IMR-90 (cell line): ENCODE results near the gene GRK5. TPM values are rescaled to one million over a fixed set of nuclear protein-coding genes. Genes with fewer than 3 reads are reported as not detected.

Source experiments
- ATAC-seq: fragments of 200-7000 bp; cut with Tn5 transposase; 2 replicates; pipeline ENCODE4 v1.9.1; 2020; ENCODE audit warnings: low read depth, mild to moderate bottlenecking, moderate library complexity
- BruUV-seq: library from RNA; stranded (reverse); fragments of 400-500 nt; replicated peaks from 2 replicates; lab custom pipeline; 2021; lab: Mats Ljungman, UMichigan
- CTCF ChIA-PET: fragments of 300-600 bp; formaldehyde crosslinking; extraction: SDS; loops from one replicate; lab custom pipeline; 2021; ENCODE audit warnings: antibody characterized with exemption; lab: Yijun Ruan, JAX
- POLR2A ChIA-PET: fragments of 300-600 bp; sonication (Branson Sonifier 250); formaldehyde crosslinking; loops from one replicate; lab custom pipeline; 2022; ENCODE audit warnings: antibody characterized with exemption; ENCODE audit not compliant: unreplicated experiment; lab: Charles Lee
- DNase-seq: peaks from one replicate; pipeline ENCODE4 v3.0.0; 2013
- H2AFZ ChIP-seq: replicated peaks from 2 replicates; pipeline ENCODE3; 2013; ENCODE audit warnings: low read length, mild to moderate bottlenecking; ENCODE audit not compliant: poor library complexity
- H2AK5ac ChIP-seq: 2 replicates; pipeline ENCODE4 v1.6.1; 2013; ENCODE audit warnings: low read depth, low read length, inconsistent platforms
- H2AK9ac ChIP-seq: replicated peaks from 2 replicates; pipeline ENCODE3; 2013; ENCODE audit warnings: mild to moderate bottlenecking, low read depth, low read length, moderate library complexity; ENCODE audit not compliant: poor library complexity
- H2BK120ac ChIP-seq: 2 replicates; pipeline ENCODE4 v1.6.1; 2013; ENCODE audit warnings: low read depth, low read length, inconsistent platforms
- H2BK15ac ChIP-seq: 3 replicates; pipeline ENCODE4 v1.6.1; 2013; ENCODE audit warnings: low read depth, low read length, inconsistent platforms
- H2BK20ac ChIP-seq: 2 replicates; pipeline ENCODE4 v1.6.1; 2013; ENCODE audit warnings: low read depth, mild to moderate bottlenecking, inconsistent platforms, low read length, moderate library complexity
- H2BK5ac ChIP-seq: 2 replicates; pipeline ENCODE4 v1.6.1; 2013; ENCODE audit warnings: mild to moderate bottlenecking, low read depth, low read length, inconsistent platforms; ENCODE audit not compliant: poor library complexity, severe bottlenecking
- H3K14ac ChIP-seq: replicated peaks from 2 replicates; pipeline ENCODE4 v1.6.1; 2013; ENCODE audit warnings: low read depth, low read length, inconsistent platforms
- H3K18ac ChIP-seq: 2 replicates; pipeline ENCODE4 v1.6.1; 2013; ENCODE audit warnings: low read depth, low read length, control low read depth
- H3K23ac ChIP-seq: 2 replicates; pipeline ENCODE4 v1.6.1; 2013; ENCODE audit warnings: low read depth, low read length, inconsistent platforms
- H3K27ac ChIP-seq: 2 replicates; pipeline ENCODE4 v1.5.1; 2013; ENCODE audit warnings: mild to moderate bottlenecking, control low read depth, low read length; ENCODE audit not compliant: insufficient read depth
- H3K27me3 ChIP-seq: 2 replicates; pipeline ENCODE4 v1.6.1; 2013; ENCODE audit warnings: low read length; ENCODE audit not compliant: control insufficient read depth, insufficient read depth
- H3K36me3 ChIP-seq: 2 replicates; pipeline ENCODE4 v1.6.1; 2013; ENCODE audit warnings: low read length, mixed read lengths; ENCODE audit not compliant: control insufficient read depth, insufficient read depth
- H3K4ac ChIP-seq: 2 replicates; pipeline ENCODE4 v1.6.1; 2013; ENCODE audit warnings: low read depth, low read length, inconsistent platforms
- H3K4me1 ChIP-seq: 2 replicates; pipeline ENCODE4 v1.6.1; 2013; ENCODE audit warnings: low read length, mixed read lengths; ENCODE audit not compliant: control insufficient read depth, insufficient read depth
- H3K4me2 ChIP-seq: 2 replicates; pipeline ENCODE4 v1.6.1; 2013; ENCODE audit warnings: low read depth, mild to moderate bottlenecking, control low read depth, low read length, moderate library complexity
- H3K4me3 ChIP-seq: 2 replicates; pipeline ENCODE4 v1.5.1; 2013; ENCODE audit warnings: low read depth, mild to moderate bottlenecking, control low read depth, low read length, moderate library complexity; ENCODE audit not compliant: insufficient read depth
- H3K56ac ChIP-seq: 2 replicates; pipeline ENCODE4 v1.6.1; 2013; ENCODE audit warnings: low read length, inconsistent platforms; ENCODE audit not compliant: insufficient read depth; ENCODE audit errors: extremely low read depth
- H3K79me1 ChIP-seq, 2 experiments: 2 replicates each; pipeline ENCODE4 v1.6.1; 2013; ENCODE audit warnings: low read length in 2 of 2, inconsistent platforms in 1 of 2, low read depth in 1 of 2
- H3K9ac ChIP-seq: 2 replicates; pipeline ENCODE4 v1.6.1; 2013; ENCODE audit warnings: low read depth, low read length, control low read depth
- H3K9me1 ChIP-seq: 2 replicates; pipeline ENCODE4 v1.6.1; 2013; ENCODE audit warnings: low read length, inconsistent platforms; ENCODE audit not compliant: insufficient read depth
- H3K9me3 ChIP-seq: 2 replicates; pipeline ENCODE4 v1.6.1; 2013; ENCODE audit warnings: low read length; ENCODE audit not compliant: control insufficient read depth, insufficient read depth
- H4K20me1 ChIP-seq: 2 replicates; pipeline ENCODE4 v1.6.1; 2013; ENCODE audit warnings: low read length, inconsistent platforms; ENCODE audit not compliant: insufficient read depth
- H4K5ac ChIP-seq: 2 replicates; pipeline ENCODE4 v1.6.1; 2013; ENCODE audit warnings: mild to moderate bottlenecking, low read depth, low read length, control low read depth
- H4K8ac ChIP-seq, 2 experiments: 2 replicates each; pipeline ENCODE4 v1.6.1; 2013; ENCODE audit warnings: low read depth in 2 of 2, low read length in 2 of 2, control low read depth in 1 of 2, inconsistent platforms in 1 of 2
- H4K91ac ChIP-seq: 2 replicates; pipeline ENCODE4 v1.6.1; 2013; ENCODE audit warnings: low read depth, low read length, inconsistent platforms; ENCODE audit not compliant: insufficient read depth
- BHLHE40 ChIP-seq: fragments of 150-350 bp; IDR thresholded peaks from 2 replicates; pipeline ENCODE4 v1.6.1; 2016; ENCODE audit warnings: mild to moderate bottlenecking, low read depth, low read length
- CHD1 ChIP-seq: IDR thresholded peaks from 2 replicates; pipeline ENCODE4 v1.6.1; 2012; ENCODE audit warnings: low read depth, low read length, improper control_type of control experiment
- FOS ChIP-seq: fragments of 150-350 bp; IDR thresholded peaks from 2 replicates; pipeline ENCODE4 v1.6.1; 2016; ENCODE audit warnings: low read depth, low read length
- MAFK ChIP-seq: IDR thresholded peaks from 2 replicates; pipeline ENCODE4 v1.6.1; 2012; ENCODE audit warnings: low read depth, low read length, improper control_type of control experiment
- MAZ ChIP-seq: IDR thresholded peaks from 2 replicates; pipeline ENCODE4 v1.6.1; 2012; ENCODE audit warnings: low read depth, mild to moderate bottlenecking, low read length, improper control_type of control experiment, moderate library complexity, borderline replicate concordance
- MXI1 ChIP-seq: IDR thresholded peaks from 2 replicates; pipeline ENCODE4 v1.6.1; 2012; ENCODE audit warnings: low read depth, mild to moderate bottlenecking, low read length, moderate library complexity, borderline replicate concordance
- NFE2L2 ChIP-seq: fragments of 150-350 bp; IDR thresholded peaks from 2 replicates; pipeline ENCODE4 v1.6.1; 2016; ENCODE audit warnings: low read depth, mild to moderate bottlenecking, low read length
- POLR2A ChIP-seq: IDR thresholded peaks from 2 replicates; pipeline ENCODE4 v1.6.1; 2012; ENCODE audit warnings: mild to moderate bottlenecking, low read depth, low read length
- RAD21 ChIP-seq: IDR thresholded peaks from 2 replicates; pipeline ENCODE4 v1.6.1; 2012; ENCODE audit warnings: low read length, improper control_type of control experiment
- RCOR1 ChIP-seq: IDR thresholded peaks from 2 replicates; pipeline ENCODE4 v1.6.1; 2012; ENCODE audit warnings: mild to moderate bottlenecking, low read length, improper control_type of control experiment; ENCODE audit not compliant: insufficient replicate concordance
- RFX5 ChIP-seq: IDR thresholded peaks from 2 replicates; pipeline ENCODE4 v1.8.0; 2012; ENCODE audit warnings: low read depth, mild to moderate bottlenecking, low read length, moderate library complexity
- SMC3 ChIP-seq: fragments of 150-350 bp; IDR thresholded peaks from 2 replicates; pipeline ENCODE4 v1.6.1; 2016; ENCODE audit warnings: low read depth, mild to moderate bottlenecking, antibody characterized with exemption, low read length, moderate library complexity
- WGBS, 2 experiments: methylation state at CpG; one replicate each; pipeline versions ENCODE4 v1.1.5 to v1.1.7; 2013; ENCODE audit warnings: missing lambda C conversion rate in 2 of 2; ENCODE audit not compliant: insufficient read length in 1 of 2; ENCODE audit errors: extremely low coverage in 2 of 2; 5-methylcytosine and 5-hydroxymethylcytosine counted together
- dilution Hi-C: fragments of 300-500 bp; cut with HindIII; formaldehyde crosslinking; loops from one replicate; pipeline ENCODE4 v1.14.3; 2018; ENCODE audit warnings: low sequenced_read_pairs; ENCODE audit not compliant: unreplicated experiment
- in situ Hi-C: fragments of 300-500 bp; cut with MboI; formaldehyde crosslinking; loops from 3 replicates; pipeline ENCODE4 v1.14.3; 2019; ENCODE audit warnings: low sequenced_read_pairs, inconsistent platforms, mixed read lengths
- intact Hi-C: fragments of 100-400 bp; cut with micrococcal nuclease; formaldehyde crosslinking; loops from 2 replicates; pipeline ENCODE4 v1.10.0; 2022
- polyA plus RNA-seq, 3 experiments: library from polyadenylated mRNA; depleted of rRNA; stranded (reverse); fragments of >200 nt; gene quantifications; 2 replicates each; pipeline ENCODE4 v1.2.3, GENCODE V29; 2012; ENCODE audit warnings: low replicate concordance in 1 of 3
- total RNA-seq: library from RNA; depleted of rRNA; stranded (reverse); fragments of >200 nt; gene quantifications from 2 replicates; pipeline ENCODE4 v1.2.3, GENCODE V29; 2012
- TF ChIP-seq, protein P1 (sequence below): fragments of 150-350 bp; IDR thresholded peaks from 2 replicates; pipeline ENCODE4 v1.6.1; 2017; ENCODE audit warnings: mild to moderate bottlenecking, antibody characterized with exemption, low read length, low read depth
- TF ChIP-seq, protein P2 (sequence below): fragments of 150-350 bp; IDR thresholded peaks from 2 replicates; pipeline ENCODE4 v1.6.1; 2016; ENCODE audit warnings: low read depth, mild to moderate bottlenecking, low read length, moderate library complexity, borderline replicate concordance

Gene GRK5
- total and polyA plus RNA-seq, 2 of the 4 experiments (the other 2 are of a cell fraction) = 12.9 to 16.3 TPM

DNA sequence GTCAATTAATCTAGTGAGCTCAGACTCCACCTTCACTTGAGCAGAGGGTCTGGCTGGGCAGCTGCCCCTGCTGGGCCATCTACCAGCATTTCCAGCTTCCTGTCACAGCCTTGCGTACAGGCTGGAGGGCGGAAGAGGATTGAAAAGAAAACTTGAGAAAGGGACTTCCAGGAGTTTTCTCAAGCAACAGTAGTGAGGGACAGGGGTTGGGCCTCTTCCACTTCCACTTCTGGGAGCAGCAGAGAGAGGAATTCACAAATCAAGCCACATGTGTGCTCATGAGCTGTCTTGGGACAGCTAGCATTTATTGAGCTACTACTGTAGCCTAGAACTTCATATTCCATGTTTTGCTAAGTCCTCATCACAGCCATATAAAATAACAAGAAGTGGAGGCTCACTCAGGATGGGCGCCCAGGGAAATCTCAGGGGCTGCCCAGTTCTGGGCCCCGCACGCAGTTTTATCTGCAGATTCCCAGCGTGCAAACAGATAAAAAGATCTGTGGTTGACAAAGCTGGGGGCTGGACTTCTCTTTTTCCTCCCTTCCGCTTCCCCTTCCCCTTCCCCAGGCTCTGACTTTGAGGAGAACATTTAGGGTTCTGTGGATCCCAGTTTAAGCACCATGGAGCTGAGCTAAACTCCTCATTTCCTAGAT, 199.4 kb downstream of the GRK5 start:
- Histone ChIP-seq H4K91ac (peak overlapping the region; percentile 26; the same call in 1 of the 2 replicates), H4K20me1 (peaks cover 4% of the 10 kb centered on the region), H4K5ac (peak overlapping the region; percentile 16; the same call in 1 of the 2 replicates), H3K14ac (peak overlapping the region; percentile 24; the same call in 1 of the 2 replicates), H3K27me3 (no peaks in the 10 kb centered on the region), H3K23ac (no peak overlapping the region), H3K4ac (peak overlapping the region; percentile 61), H2AK9ac (no peak overlapping the region), H3K18ac (peak overlapping the region; percentile 57; the same call in 1 of the 2 replicates), H2BK120ac (peak overlapping the region; percentile 34; the same call in 1 of the 2 replicates), H3K36me3 (peaks cover 25% of the 10 kb centered on the region; the same call in 1 of the 2 replicates), H3K9me1 (peaks cover 3% of the 10 kb centered on the region; the same call in 1 of the 2 replicates), H2AK5ac (peak overlapping the region; percentile 60; the same call in 1 of the 2 replicates), H2BK15ac (0 out of 3 replicates have a peak overlapping the region, but pooled peaks have one; percentile 17), H3K56ac (no peak overlapping the region), H3K79me1 (peaks cover 23 to 78% of the 10 kb centered on the region in 2 experiments), H2BK5ac (no peak overlapping the region), H2AFZ (no peak overlapping the region), H2BK20ac (peak overlapping the region; percentile 23; the same call in 1 of the 2 replicates), H3K4me3 (no peak overlapping the region), H3K9me3 (no peaks in the 10 kb centered on the region), H3K9ac (no peak overlapping the region), H4K8ac (peak overlapping the region; percentile 48 to 54; a peak in 2 of 4 replicates), H3K4me1 (peaks cover 28% of the 10 kb centered on the region), H3K4me2 (no peak overlapping the region), H3K27ac (peak overlapping the region; percentile 17; the same call in 1 of the 2 replicates)
- in situ Hi-C loops (no loop called here), intact Hi-C loops (no loop called here), dilution Hi-C loops (no loop called here)
- ATAC-seq (no peak), DNase-seq (no peak)
- POLR2A ChIA-PET = interaction anchor here (0.6 kb wide), 1 partner anchor 72 kb away, joined by 5 read pairs; no protein-coding TSS in a partner anchor
- BruUV-seq = no TSS peak
- CTCF ChIA-PET = interaction anchor here (1.0 to 1.4 kb wide), 2 partner anchors 39 to 207 kb away, joined by 3 to 7 read pairs; no protein-coding TSS in a partner anchor
- no CpG with 5 or more reads among the region's 7 CpGs for WGBS, 2 experiments
- TF ChIP-seq MAFK (no peak), RFX5 (no peak), FOS (no peak), NFE2L2 (no peak), MAZ (no peak), POLR2A (no peak), RCOR1 (no peak), CHD1 (no peak), MXI1 (no peak), BHLHE40 (no peak), RAD21 (no peak), SMC3 (no peak)
- TF ChIP-seq, protein P1, sequence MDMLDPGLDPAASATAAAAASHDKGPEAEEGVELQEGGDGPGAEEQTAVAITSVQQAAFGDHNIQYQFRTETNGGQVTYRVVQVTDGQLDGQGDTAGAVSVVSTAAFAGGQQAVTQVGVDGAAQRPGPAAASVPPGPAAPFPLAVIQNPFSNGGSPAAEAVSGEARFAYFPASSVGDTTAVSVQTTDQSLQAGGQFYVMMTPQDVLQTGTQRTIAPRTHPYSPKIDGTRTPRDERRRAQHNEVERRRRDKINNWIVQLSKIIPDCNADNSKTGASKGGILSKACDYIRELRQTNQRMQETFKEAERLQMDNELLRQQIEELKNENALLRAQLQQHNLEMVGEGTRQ = no peak
- TF ChIP-seq, protein P2, sequence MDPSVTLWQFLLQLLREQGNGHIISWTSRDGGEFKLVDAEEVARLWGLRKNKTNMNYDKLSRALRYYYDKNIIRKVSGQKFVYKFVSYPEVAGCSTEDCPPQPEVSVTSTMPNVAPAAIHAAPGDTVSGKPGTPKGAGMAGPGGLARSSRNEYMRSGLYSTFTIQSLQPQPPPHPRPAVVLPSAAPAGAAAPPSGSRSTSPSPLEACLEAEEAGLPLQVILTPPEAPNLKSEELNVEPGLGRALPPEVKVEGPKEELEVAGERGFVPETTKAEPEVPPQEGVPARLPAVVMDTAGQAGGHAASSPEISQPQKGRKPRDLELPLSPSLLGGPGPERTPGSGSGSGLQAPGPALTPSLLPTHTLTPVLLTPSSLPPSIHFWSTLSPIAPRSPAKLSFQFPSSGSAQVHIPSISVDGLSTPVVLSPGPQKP = no peak
